ENCODE measurements around the gene ROBO1. TPM values are rescaled to one million over a fixed set of nuclear protein-coding genes. Genes with fewer than 3 reads are reported as not detected.
A peak's percentile ranks its signal among the peaks of the same experiment; 100 is the strongest.

The ROBO1 gene
- total RNA-seq, 1 donor from 2014 or later = 78.0 TPM

DNA sequence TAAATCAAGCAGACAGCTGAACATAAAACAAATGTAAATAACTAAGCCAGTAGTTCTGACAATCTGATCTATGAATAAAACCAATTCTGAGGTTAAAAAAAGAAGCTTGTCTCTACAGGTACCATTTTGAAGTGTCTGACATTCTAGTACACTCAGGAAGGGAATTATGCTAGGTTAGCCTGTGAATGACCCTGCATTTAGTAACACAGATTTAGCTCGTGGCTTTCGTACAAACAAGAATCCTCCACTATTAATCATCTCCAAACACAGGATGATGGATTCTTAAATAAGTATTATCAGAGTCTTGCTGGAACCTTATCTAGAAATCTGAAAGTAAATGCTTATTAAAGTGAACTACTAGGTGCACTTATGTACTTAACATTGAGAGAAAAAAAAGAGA is 1120.1 kb downstream of the ROBO1 start:
- Mint-ChIP-seq H3K36me3 (ENCODE audit: insufficient read depth) (peaks cover 15% of the 10 kb centered on the region), H3K4me3 (ENCODE audit: low read depth) (peak overlapping the region; percentile 3)
- DNase-seq (ENCODE audit: low spot score, unreplicated experiment) = no peak

DNA sequence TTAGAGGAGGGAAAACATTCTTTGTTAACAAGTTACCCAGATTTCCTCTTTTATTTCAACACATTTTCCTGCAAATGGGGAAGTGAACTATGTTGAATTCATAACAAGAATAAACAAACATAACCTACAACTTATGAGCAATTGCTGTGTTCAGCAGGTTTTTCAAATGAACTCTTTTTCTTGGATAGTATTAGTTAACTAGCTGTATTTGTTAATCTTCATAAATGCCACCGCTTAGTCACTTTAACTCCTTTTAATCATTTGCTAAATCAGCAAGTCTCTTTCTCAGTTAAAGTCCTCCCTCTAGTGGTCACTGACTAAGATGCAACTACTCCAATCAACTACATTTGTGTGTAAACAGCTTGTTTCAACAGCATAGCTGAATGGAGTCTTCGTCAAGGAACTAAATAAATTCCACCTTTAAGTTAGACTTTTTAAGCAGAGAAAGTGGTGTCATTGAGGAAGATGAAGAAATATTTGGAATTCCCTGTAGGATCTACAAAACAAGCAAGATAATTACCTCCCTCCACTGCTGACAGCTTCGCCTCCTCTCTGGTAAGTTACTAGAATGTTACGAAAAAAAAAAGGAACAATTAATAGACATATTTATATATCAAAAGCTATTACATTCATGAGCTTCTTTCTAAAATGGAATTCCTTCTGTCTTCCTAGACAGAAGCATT is 1122.0 kb downstream of the ROBO1 start:
- Mint-ChIP-seq H3K27me3 (no peaks in the 10 kb centered on the region), H3K36me3 (ENCODE audit: insufficient read depth) (peaks cover 10% of the 10 kb centered on the region), H3K27ac (no peak overlapping the region), H3K4me3 (ENCODE audit: low read depth) (no peak overlapping the region), H3K4me1 (ENCODE audit: low read depth) (peaks cover 49% of the 10 kb centered on the region), H3K9me3 (ENCODE audit: low read depth) (no peaks in the 10 kb centered on the region)
- DNase-seq (ENCODE audit: low spot score, unreplicated experiment) = no peak
- TF ChIP-seq, protein P1, sequence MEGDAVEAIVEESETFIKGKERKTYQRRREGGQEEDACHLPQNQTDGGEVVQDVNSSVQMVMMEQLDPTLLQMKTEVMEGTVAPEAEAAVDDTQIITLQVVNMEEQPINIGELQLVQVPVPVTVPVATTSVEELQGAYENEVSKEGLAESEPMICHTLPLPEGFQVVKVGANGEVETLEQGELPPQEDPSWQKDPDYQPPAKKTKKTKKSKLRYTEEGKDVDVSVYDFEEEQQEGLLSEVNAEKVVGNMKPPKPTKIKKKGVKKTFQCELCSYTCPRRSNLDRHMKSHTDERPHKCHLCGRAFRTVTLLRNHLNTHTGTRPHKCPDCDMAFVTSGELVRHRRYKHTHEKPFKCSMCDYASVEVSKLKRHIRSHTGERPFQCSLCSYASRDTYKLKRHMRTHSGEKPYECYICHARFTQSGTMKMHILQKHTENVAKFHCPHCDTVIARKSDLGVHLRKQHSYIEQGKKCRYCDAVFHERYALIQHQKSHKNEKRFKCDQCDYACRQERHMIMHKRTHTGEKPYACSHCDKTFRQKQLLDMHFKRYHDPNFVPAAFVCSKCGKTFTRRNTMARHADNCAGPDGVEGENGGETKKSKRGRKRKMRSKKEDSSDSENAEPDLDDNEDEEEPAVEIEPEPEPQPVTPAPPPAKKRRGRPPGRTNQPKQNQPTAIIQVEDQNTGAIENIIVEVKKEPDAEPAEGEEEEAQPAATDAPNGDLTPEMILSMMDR (IDR thresholded peaks at IDR 0.05; ENCODE audit: unreplicated experiment) = peak; percentile 89

More for the DNA sequence above, 1120.1 kb downstream of the ROBO1 start:
- Mint-ChIP-seq H3K4me1 (ENCODE audit: low read depth) (peaks cover 46% of the 10 kb centered on the region), H3K27ac (peak overlapping the region; percentile 64), H3K9me3 (ENCODE audit: low read depth) (no peaks in the 10 kb centered on the region), H3K27me3 (no peaks in the 10 kb centered on the region)
- TF ChIP-seq, protein P1 (IDR thresholded peaks at IDR 0.05; ENCODE audit: unreplicated experiment) = no peak

DNA sequence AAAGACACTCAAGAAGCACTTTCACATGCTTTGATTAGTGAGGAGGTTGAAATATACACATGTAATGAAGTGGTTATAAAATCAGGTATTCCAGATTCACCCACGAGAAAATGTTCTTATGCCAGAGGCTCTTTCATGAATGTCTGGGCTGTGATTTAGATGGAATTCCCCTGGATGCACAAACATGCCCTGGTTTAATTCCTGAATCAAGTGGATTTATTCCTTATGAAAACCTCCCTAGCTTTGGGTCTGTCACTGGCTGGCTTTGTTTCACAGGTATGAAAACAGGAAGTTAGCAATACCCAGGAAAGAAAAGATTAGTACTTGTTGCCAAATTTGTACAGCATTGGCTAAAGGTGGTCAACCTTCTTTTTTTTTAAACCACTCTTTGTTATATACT is 1123.0 kb downstream of the ROBO1 start:
- H3K4me3 Mint-ChIP-seq (ENCODE audit: low read depth) = no peak overlapping the region
- H3K27ac Mint-ChIP-seq = peak overlapping the region; percentile 45
- H3K4me1 Mint-ChIP-seq (ENCODE audit: low read depth) = peaks cover 49% of the 10 kb centered on the region
- DNase-seq (ENCODE audit: low spot score, unreplicated experiment) = no peak
- H3K9me3 Mint-ChIP-seq (ENCODE audit: low read depth) = no peaks in the 10 kb centered on the region
- H3K36me3 Mint-ChIP-seq (ENCODE audit: insufficient read depth) = peaks cover 3% of the 10 kb centered on the region
- no peaks in the 10 kb centered on the region for H3K27me3 Mint-ChIP-seq
- TF ChIP-seq, protein P1 (IDR thresholded peaks at IDR 0.05; ENCODE audit: unreplicated experiment) = no peak

DNA sequence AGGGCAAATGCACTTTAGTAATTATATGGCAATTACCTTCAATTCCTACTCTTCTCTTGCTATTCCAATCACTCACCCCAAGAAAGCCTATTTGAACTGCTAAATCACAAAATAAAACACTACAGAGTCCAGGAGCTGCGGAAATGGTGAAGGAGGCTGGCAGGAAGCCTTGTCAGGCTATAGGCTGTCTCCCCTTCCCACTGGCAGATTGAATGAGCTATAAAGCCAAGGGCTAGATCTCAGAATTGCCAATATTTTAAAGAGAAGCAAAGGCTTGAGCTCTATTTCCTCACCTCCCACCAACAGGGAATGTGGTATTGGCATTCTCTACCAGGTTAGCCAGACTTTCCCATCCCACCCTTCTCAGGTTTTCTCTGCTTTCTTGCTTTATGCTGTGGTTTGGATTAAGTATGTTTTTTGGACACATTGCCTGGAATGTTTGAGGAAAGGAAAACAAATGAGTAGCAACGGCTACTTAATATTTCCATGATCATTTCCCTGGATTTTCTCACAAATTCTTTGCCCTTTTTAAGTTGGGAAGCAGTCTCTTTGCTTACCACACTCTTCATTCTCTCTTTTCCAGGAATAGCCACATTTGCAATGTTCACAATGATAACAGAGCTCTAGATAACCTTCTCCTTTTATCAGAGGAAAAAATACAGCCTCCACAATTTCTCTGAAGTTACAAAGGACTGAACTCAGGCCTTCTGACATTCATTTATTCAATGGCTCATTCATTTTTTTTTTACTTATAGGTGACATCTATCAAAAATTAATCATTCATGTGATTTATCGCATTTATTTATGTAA is 1125.4 kb downstream of the ROBO1 start:
- Mint-ChIP-seq H3K27ac (peak overlapping the region; percentile 54), H3K4me1 (ENCODE audit: low read depth) (peaks cover 32% of the 10 kb centered on the region), H3K27me3 (no peaks in the 10 kb centered on the region), H3K4me3 (ENCODE audit: low read depth) (no peak overlapping the region), H3K9me3 (ENCODE audit: low read depth) (no peaks in the 10 kb centered on the region), H3K36me3 (ENCODE audit: insufficient read depth) (peaks cover 6% of the 10 kb centered on the region)
- TF ChIP-seq, protein P1 (IDR thresholded peaks at IDR 0.05; ENCODE audit: unreplicated experiment) = no peak
- DNase-seq (ENCODE audit: low spot score, unreplicated experiment) = no peak

DNA sequence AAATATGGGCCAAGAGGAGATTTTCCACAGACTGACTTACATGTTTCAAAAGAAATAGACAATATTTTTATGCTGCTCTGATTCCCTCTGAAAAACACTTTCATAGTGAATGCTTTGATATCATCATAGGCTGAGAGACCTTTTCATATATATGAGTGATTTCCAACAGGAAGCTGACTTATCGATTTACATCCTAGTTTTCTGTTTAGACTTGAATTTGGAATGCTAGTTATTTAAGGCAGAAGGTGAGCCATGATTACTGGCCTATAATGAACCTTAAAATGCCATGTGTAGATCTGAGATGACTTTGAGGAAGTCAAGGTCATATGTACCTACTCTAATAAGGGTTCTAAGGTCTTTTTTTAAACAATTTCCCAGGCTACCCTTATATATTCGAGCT is 1126.1 kb downstream of the ROBO1 start:
- no peaks in the 10 kb centered on the region for H3K27me3 Mint-ChIP-seq

More for the DNA sequence above, 1126.1 kb downstream of the ROBO1 start:
- no peak for DNase-seq (ENCODE audit: low spot score, unreplicated experiment)
- TF ChIP-seq, protein P1 (IDR thresholded peaks at IDR 0.05; ENCODE audit: unreplicated experiment) = no peak
- Mint-ChIP-seq H3K36me3 (ENCODE audit: insufficient read depth) (peaks cover 6% of the 10 kb centered on the region), H3K4me3 (ENCODE audit: low read depth) (no peak overlapping the region), H3K27ac (no peak overlapping the region), H3K9me3 (ENCODE audit: low read depth) (no peaks in the 10 kb centered on the region), H3K4me1 (ENCODE audit: low read depth) (peaks cover 25% of the 10 kb centered on the region)
